Measurements from ENCODE around the gene CEP104.

DNA sequence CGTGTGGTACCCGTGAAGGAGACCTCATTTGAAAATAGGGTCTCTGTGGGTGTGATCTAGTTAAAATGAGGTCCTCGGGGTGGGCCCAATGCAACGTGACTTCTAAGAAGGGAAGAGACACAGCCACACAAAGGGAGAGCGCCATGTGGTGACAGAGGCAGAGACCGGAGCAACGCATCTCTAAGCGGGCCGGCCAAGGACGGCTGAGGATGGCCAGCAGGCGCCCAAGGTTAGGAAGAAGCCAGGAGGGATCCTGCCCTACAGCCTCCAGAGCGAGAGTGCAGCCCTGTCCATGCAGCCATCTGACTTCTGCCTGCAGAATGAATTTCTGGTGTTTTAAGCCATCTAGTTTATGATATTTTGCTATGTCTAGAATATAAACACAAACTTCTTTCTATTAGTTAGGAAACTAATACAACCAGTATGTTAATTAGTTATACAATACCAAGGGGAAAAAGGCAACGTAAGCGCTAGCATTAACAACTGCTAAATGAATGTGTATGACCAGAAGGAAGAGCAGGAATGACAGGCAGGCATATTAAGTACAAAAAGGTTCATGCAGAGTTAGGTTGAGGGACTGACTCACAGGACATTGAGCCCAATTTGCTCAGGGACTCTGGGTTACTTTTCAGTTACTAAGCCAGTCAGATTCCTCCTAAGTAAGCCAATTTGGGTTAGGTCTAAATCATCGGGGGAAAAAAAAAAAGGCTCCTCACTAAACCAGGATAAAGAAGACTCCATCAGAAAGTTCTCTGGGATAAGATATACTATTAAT is 4.1 kb downstream of the CEP104 start:
- TF ChIP-seq, protein P1, sequence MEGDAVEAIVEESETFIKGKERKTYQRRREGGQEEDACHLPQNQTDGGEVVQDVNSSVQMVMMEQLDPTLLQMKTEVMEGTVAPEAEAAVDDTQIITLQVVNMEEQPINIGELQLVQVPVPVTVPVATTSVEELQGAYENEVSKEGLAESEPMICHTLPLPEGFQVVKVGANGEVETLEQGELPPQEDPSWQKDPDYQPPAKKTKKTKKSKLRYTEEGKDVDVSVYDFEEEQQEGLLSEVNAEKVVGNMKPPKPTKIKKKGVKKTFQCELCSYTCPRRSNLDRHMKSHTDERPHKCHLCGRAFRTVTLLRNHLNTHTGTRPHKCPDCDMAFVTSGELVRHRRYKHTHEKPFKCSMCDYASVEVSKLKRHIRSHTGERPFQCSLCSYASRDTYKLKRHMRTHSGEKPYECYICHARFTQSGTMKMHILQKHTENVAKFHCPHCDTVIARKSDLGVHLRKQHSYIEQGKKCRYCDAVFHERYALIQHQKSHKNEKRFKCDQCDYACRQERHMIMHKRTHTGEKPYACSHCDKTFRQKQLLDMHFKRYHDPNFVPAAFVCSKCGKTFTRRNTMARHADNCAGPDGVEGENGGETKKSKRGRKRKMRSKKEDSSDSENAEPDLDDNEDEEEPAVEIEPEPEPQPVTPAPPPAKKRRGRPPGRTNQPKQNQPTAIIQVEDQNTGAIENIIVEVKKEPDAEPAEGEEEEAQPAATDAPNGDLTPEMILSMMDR (IDR thresholded peaks at IDR 0.05): no peak
- no peak for TF ChIP-seq EP300 (IDR thresholded peaks at IDR 0.05)
- TF ChIP-seq POLR2AphosphoS5 (IDR thresholded peaks at IDR 0.05): no peak

All from stomach (tissue), 4 donors.